Raji (cell line): ENCODE measurements around the gene GIT1.

ENCODE experiments used
- POLR2A ChIP-seq: IDR thresholded peaks from 2 replicates; pipeline ENCODE4 v1.6.1; 2011; ENCODE audit warnings: low read depth, low read length, control low read depth; ENCODE audit not compliant: insufficient read depth

GIT1 gene

DNA sequence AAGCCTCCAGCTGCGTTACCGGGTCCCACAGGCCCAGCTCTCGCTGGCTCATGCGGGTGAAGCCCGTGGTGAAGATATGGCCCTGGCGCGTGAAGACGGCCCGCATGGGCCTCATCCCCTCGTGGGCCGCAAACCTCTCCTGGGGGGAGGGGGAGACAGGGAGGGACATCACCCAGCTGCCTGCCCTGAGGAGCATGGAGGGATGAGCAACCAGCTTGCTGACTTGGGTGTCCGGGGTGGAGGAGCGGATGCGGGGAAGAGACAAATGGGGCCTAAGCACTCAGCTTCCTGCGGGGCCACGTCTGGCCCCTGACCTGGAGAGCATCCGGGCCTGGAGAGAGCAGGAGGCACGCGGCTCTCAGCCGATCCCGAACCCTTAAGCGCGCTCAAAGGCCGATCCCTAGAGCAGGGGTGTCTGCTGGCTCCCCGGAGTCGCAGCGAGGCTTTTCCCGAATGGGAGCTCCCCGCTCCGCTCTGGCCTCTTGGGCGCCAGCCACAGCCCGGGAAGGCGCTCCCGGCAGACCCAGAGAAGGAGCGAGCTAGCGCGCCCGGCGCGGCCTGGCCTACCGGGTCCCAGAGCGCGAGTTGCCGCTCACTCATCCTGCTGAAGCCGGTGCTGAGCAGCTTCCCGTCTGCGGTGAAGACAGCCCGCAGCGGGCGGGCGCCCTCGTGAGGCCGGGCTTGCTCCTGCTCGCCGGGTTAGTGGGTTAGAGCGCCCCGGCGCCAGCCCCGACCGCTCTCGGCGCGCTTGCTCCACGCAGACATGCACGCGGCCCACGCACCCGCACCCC lies 28.2 kb upstream of the GIT1 start:
- peak; percentile 58; the same call in 1 of the 2 replicates for TF ChIP-seq POLR2A

DNA sequence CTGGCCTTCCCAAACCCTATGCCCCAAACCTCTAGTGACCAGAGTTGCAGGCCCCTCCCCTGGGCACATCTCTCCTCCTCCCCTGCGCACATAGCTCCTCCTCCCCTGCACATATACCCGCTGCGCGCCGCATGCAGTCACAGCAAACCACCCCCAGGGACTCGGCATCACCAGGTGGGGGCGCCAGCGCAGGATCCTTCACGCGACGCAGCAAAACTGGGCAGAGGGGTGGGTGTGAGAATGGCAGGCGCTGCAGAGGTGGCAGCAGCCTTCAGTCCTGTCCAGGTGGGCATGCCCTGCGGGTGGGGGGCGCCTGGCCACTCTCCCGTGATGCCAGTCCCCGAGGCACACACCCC lies 27.7 kb upstream of the GIT1 start:
- peak; percentile 81 for TF ChIP-seq POLR2A

DNA sequence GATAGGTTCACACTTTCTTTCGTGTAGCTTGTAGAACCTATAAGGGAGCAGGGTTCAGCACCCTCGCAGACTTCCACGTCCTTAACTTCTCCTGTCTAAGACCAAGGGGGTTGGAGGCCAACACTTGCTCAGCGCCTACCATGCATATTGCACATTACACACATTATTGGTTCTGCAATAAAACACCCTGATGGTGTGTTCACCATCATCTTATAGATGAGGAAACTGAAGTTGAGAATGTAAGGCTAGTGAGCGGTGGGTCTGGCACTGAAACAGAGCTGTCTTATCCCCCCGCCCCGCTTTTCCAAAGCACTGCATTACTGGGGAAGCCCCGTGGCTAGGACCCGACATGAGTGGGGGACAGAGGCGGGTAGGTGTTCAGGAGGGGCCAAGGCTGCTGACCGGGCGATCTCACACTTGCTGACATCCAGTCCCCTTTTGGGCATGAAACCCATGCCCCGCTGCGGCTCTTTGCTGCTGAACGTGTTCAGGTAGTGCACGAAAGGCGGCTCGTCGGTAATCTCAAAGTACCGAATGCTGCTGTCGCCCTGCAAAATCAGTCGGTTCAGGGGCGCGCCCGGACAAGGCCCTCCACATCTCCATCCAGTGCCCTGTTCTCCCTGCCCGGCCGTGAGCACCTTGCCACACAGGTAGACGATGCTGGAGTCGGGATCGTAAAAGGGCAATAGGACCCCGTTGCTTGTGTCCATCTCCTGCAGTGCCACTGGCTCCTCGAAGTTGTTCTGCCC lies 27.0 kb upstream of the GIT1 start:
- no peak for TF ChIP-seq POLR2A

DNA sequence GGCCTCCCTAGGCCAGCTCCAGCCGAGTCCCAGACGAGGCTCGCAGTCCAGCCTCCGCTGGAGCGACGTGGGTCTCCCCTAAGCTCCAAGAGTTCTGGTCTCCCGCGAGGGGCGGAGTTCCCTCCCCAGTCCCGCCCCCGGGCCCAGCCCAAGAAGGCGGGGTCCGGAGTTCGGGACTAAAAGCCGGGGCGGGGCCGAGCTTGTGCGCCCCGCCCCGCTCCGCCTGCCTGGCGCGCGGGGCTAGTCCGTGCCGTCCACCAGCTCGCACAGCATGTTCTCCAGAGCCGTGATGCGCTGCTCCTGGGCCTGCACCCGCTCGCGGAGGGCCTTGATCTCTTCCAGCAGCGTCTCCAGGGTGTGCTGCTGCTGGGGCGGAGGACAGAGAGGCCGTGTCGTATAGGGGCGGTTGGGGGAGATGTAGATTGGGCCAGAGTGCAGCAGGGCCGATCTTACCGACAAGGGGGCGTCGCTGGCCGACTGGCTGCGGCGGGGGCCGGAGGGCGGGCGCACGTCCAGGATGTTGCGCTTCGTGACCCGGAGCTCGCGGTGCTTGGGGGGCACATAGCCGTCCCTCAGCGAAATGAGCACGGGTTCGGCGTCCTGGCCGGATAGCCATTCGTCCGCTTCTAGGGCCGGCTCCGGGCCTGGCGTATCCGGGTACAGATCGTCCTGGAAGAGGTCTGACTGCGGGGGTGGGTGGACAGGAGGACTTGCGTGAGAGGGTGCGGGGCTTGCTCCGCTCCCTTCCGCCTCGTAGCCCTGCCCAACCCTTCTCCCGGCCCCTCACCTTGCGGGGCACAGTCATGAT lies 26.2 kb upstream of the GIT1 start:
- TF ChIP-seq POLR2A: peak; percentile 54

DNA sequence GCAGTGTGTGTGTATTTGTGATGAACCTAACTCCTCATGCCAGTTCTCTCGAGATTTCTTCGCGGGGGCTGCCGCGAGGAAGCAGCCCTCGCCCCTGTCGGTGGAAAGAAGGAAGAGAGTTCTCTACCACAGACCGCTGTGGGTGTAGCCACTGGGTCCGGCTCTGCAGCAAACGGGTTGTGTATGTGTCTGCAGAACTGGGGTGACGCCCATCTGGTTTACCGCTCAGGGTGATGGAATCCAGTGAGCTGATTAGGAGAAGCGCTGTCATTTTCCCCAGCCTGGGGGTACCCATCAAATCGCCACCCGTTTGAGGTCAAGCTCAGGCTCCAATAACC lies 25.6 kb upstream of the GIT1 start:
- no peak for TF ChIP-seq POLR2A

DNA sequence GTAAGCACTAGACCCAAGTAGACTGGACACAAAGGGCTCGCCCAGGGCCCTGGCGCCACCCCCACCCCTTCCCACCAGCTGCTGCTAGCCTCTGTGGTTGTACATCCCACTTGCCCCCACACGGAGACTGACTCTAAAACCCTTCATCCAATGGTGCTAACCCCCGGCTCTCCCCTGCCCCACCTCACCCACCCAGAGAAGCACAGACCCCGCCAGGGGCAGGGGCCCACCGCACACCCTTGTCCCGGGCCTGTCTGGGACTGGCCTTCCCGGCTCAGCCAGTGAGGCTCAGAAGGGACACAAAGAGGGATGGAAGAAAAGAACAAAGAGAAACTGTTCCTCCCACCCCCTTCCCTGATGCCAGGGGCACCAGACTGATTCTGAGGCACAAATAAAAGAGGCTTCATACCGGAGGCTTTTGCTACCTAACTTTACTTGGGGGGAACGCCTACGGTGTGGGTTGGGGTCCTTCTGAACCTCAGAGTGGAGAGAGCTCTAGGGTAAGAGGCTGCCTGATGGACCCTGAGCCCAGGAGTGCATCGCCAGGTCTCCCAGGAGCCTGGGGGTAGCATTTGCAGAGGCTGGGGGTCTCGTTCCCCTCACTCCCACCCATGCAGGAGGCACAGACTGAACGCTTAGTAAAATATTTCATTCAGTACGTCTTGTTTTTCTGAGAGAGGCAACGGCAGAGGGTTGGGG lies 25.1 kb upstream of the GIT1 start:
- no peak for TF ChIP-seq POLR2A

DNA sequence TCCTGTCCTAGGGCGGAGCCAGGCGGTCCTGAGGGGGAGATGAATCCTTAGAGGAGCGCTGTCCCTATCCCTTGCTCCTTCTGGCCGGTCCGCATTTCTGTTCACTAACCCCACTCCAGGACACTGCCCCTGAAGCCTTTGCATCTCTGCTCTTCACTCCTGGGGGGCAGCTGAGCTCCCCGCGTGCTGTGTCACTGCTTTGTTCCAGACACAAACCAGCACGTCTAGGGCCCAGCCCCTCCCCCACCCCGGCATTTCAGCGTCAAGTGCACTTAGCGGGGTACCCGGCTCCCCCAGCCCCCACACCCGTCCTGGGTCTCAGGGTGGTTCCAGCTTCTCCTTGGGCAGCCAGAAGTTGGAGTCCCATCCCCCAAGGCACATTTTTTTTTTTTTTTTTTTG lies 24.4 kb upstream of the GIT1 start:
- TF ChIP-seq POLR2A: no peak

DNA sequence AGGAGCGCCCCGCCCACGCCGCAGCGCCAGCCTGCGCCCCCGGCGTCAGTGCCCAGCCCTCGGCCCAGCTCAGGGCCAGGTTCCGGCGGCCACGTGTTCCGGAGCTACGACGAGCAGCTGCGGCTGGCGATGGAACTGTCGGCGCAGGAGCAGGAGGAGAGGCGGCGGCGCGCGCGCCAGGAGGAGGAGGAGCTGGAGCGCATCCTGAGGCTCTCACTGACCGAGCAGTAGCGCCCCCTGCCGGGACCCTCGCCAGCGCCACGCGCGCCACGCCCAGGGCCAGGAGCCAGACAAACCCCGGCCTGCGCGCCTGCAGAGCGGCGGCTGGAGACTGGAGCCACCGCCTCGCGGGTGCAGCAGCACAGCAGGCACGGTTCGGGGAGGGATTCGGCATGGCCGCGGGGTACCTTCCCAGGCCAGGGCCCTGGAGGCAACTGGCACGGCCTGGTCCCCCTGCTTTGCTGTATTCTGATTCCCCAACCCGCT lies 23.9 kb upstream of the GIT1 start:
- no peak for TF ChIP-seq POLR2A

DNA sequence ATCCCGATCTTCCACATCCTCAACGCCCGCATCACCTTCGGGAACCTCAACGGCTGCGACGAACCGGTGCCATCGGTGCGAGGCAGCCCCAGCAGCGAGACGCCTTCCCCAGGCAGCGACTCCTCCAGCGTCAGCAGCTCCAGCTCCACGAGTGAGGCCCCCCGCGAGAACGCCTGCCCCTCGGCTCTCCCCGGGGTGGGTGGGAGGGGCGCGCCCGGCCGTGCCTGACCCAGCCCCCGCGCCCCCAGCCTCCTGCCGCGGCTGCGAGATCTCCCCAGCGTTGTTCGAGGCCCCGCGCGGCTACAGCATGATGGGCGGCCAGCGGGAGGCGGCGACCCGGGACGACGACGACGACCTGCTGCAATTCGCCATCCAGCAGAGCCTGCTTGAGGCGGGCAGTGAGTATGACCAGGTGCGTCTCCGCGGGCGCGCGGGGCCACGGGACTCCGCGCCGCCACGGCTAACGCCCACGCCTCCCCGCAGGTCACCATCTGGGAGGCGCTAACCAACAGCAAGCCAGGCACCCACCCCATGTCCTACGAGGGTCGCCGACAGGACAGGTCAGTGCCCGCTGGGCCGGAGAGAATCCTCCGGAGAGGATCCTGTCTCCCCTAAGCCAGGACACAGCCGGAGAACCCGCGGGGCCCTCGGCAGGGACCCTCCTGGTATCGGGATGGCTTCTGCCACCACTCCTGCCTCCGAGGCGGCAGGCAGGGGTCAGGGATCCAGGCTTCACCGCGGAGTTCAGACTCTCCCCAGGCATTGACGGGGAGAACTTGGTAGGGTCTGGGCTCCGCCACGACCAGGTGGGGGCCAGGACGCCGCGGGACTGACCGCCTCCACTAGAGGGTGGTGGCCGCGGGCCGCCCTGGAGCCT lies 23.2 kb upstream of the GIT1 start:
- no peak for TF ChIP-seq POLR2A

DNA sequence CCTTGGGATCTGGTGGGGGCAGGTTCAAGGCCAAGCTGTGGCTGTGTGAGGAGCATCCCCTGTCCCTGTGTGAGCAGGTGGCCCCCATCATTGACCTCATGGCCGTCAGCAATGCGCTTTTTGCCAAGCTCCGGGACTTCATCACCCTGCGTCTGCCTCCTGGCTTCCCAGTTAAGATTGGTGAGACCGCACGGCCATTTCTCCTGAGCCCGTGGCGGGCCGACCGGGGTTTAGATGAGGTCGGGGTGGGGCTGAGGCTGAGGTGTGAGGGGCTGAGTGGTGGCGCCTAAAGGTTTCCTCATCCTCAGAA lies 22.6 kb upstream of the GIT1 start:
- no peak for TF ChIP-seq POLR2A

DNA sequence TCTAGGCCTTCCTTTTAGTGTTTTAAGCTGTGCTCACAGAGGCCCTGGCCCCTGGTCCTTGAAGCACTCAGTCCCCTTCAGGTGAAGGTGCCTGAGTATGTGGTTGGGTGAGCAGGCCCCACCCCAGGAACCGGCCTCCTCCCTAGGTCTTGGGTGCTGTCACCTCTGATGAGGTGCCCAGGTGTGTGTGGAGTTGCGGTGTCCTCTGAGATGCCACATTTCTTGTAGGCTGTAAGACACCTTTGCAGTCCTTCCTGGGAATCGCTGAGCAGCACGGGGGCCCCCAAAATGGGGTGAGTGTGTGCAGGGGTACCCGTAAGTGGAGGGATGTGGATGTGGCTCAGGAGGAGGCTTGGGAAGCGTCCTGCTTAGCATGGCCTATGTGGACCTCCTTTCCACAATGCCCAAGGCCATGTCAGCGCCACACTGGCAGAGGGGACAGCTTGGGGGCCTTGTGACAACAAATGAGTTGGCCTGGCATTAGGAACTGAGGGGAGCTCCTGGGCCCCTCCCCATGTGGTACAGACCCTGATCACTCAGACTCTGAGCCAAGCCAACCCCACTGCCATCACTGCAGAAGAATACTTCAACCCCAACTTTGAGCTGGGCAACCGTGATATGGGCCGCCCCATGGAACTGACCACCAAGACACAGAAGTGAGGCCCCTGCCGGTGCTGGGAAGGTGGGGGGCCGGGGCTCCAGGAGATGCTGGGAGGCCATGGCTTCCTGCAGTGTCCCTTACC lies 22.1 kb upstream of the GIT1 start:
- no peak for TF ChIP-seq POLR2A

DNA sequence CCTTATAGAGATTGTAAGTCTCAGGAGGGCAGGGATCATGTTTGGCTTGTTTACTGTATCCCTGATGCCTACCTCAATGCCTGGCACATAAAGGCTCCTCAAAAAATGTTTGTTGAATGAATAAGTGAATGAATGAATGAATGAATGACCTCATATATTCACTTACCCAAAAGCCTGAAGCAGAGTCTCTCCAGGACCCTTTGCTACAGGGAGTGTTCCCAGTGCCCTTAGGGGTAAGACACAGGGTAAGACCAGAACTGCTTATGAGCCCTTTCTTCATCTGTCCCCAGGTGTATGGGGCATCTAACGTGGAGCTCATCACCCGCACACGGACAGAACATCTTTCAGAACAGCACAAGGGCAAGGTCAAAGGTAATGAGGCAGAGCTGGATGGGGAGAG lies 20.9 kb upstream of the GIT1 start:
- no peak for TF ChIP-seq POLR2A

DNA sequence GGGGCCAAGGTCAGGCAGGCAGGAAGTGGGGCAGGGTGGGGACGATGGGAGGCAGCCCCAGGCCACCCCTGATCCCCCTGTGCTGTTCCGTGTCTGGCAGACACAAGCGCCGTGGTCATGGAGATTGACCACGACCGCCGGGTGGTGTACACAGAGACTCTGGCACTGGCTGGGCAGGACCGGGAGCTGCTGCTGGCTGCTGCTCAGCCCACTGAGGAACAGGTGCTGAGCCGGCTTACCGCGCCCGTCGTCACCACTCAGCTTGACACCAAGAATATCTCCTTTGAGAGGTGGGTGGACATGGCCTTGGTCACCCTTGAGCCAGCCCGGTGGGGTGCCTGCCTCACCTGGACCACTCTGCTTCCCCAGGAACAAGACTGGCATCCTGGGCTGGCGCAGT lies 19.5 kb upstream of the GIT1 start:
- no peak for TF ChIP-seq POLR2A

DNA sequence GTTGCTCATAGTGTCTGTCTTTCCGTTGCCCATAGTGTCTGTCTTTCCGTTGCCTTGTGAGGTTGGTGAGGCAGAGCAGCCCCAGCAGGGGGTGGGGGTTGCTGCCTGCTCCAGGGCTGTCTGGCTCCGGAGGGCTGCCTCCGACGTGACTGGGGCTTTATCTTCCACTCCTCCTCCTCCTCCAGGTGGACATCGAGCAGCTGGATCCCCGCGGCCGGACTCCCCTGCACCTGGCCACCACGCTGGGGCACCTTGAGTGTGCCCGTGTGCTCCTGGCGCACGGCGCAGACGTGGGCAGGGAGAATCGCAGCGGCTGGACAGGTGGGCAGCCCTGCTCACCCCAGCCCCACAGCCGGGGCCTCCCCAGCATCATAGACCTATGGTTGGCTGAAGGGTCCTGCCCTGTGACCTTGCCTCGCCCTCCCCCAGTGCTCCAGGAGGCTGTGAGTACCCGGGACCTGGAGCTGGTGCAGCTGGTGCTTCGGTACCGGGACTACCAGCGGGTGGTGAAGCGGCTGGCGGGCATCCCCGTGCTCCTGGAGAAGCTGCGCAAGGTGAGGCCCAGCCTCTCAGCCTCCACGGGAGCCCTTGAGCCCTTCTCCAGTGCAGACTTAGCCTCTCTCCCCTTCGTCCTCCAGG lies 18.2 kb upstream of the GIT1 start:
- TF ChIP-seq POLR2A: no peak
